OCI-LY7 (cell line): ENCODE data around the gene DUSP28. TPM values are rescaled to one million over a fixed set of nuclear protein-coding genes. Genes with fewer than 3 reads are reported as not detected.
"Not testable (repeated sequence)": the region's sequence is repeated elsewhere in the genome, so short reads cannot be mapped to it uniquely, and the experiment has no call there.

Source experiments
- BruUV-seq: library from RNA; stranded (reverse); fragments of 400-500 nt; replicated peaks from 2 replicates; lab custom pipeline; 2021; lab: Mats Ljungman, UMichigan
- CTCF ChIA-PET: fragments of 300-600 bp; sonication (Branson Sonifier 250); formaldehyde crosslinking; loops from one replicate; lab custom pipeline; 2022; ENCODE audit warnings: antibody characterized with exemption; ENCODE audit not compliant: unreplicated experiment; lab: Charles Lee
- POLR2A ChIA-PET: fragments of 300-600 bp; sonication (Branson Sonifier 250); formaldehyde crosslinking; loops from one replicate; lab custom pipeline; 2022; ENCODE audit warnings: antibody characterized with exemption; lab: Charles Lee
- DNase-seq: peaks from one replicate; pipeline ENCODE4 v3.0.0-alpha.2; 2015; ENCODE audit warnings: low spot score
- H2AFZ ChIP-seq: fragments of 200-600 bp; sonication (generic), shearing (Covaris generic); 2 replicates; pipeline ENCODE4 v1.6.1; 2014; ENCODE audit warnings: mild to moderate bottlenecking, antibody characterized with exemption, low read length, moderate library complexity
- H3K27ac ChIP-seq: fragments of 200-600 bp; sonication (generic); 2 replicates; pipeline ENCODE4 v1.5.1; 2014; ENCODE audit warnings: mixed run types, low read depth, mild to moderate bottlenecking, moderate library complexity, low read length, inconsistent platforms; ENCODE audit not compliant: poor library complexity, severe bottlenecking
- H3K36me3 ChIP-seq: fragments of 200-600 bp; sonication (generic); 2 replicates; pipeline ENCODE4 v1.6.1; 2014; ENCODE audit warnings: mild to moderate bottlenecking, antibody characterized with exemption, low read length, moderate library complexity, mixed read lengths; ENCODE audit not compliant: insufficient read depth
- H3K4me1 ChIP-seq: fragments of 200-600 bp; sonication (generic); 2 replicates; pipeline ENCODE4 v1.5.1; 2014; ENCODE audit warnings: mild to moderate bottlenecking, low read length; ENCODE audit not compliant: insufficient read depth, poor library complexity, severe bottlenecking
- H3K4me2 ChIP-seq: fragments of 200-600 bp; sonication (generic); 2 replicates; pipeline ENCODE4 v1.6.1; 2014; ENCODE audit warnings: mild to moderate bottlenecking, low read length
- H3K4me3 ChIP-seq: fragments of 200-600 bp; sonication (generic); 2 replicates; pipeline ENCODE4 v1.5.1; 2014; ENCODE audit warnings: mild to moderate bottlenecking, low read depth, low read length; ENCODE audit not compliant: poor library complexity, severe bottlenecking
- H3K79me2 ChIP-seq: fragments of 200-600 bp; sonication (generic); 2 replicates; pipeline ENCODE4 v1.6.1; 2016; ENCODE audit warnings: low read depth, mild to moderate bottlenecking, low read length, moderate library complexity, mixed read lengths; ENCODE audit not compliant: insufficient read depth
- H3K9me2 ChIP-seq: fragments of 200-600 bp; sonication (generic); 2 replicates; pipeline ENCODE4 v1.6.1; 2016; ENCODE audit warnings: mild to moderate bottlenecking, low read length, mixed read lengths; ENCODE audit not compliant: insufficient read depth
- H3K9me3 ChIP-seq: fragments of 200-600 bp; sonication (generic); 2 replicates; pipeline ENCODE4 v1.6.1; 2014; ENCODE audit warnings: mild to moderate bottlenecking, mixed run types, low read length, mixed read lengths
- H4K20me1 ChIP-seq: fragments of 200-600 bp; sonication (generic); 2 replicates; pipeline ENCODE4 v1.6.1; 2014; ENCODE audit warnings: mild to moderate bottlenecking, antibody characterized with exemption, low read length, moderate library complexity, mixed read lengths; ENCODE audit not compliant: insufficient read depth
- CTCF ChIP-seq: fragments of 200-600 bp; sonication (generic); conservative IDR thresholded peaks from 2 replicates; pipeline ENCODE4 v1.5.1; 2014; ENCODE audit warnings: mild to moderate bottlenecking, antibody characterized with exemption, low read length, moderate library complexity, mixed read lengths
- EZH2phosphoT487 ChIP-seq: fragments of 200-600 bp; sonication (generic); IDR thresholded peaks from 2 replicates; pipeline ENCODE4 v1.6.1; 2018; ENCODE audit warnings: low read depth, borderline replicate concordance, mild to moderate bottlenecking, mixed run types, antibody characterized with exemption, low read length, moderate library complexity, mixed read lengths
- intact Hi-C: fragments of 100-400 bp; cut with micrococcal nuclease; formaldehyde crosslinking; loops from one replicate; pipeline ENCODE4 v1.10.0; 2022; ENCODE audit not compliant: unreplicated experiment
- total RNA-seq, 2 experiments: library from RNA; depleted of rRNA in 1 of 2; stranded (reverse); fragments of >200 nt in 1 of 2; shearing (Covaris generic) in 1 of 2; gene quantifications; 2 replicates each; pipeline ENCODE4 v1.2.3, GENCODE V29; 2014 to 2022

Gene DUSP28
- total RNA-seq, 2 experiments from 2014 or later = 15.8 to 17.6 TPM

GRCh38 chr2:240520974-240521350, 39.2 kb upstream of the DUSP28 start:
- intact Hi-C loops = no loop called here
- Histone ChIP-seq H3K79me2 (no peaks in the 10 kb centered on the region), H3K4me2 (no peak overlapping the region), H3K9me3 (peaks cover 32% of the 10 kb centered on the region), H2AFZ (no peak overlapping the region), H4K20me1 (no peaks in the 10 kb centered on the region), H3K4me1 (no peaks in the 10 kb centered on the region), H3K27ac (no peak overlapping the region), H3K4me3 (no peak overlapping the region), H3K36me3 (peaks cover 58% of the 10 kb centered on the region), H3K9me2 (no peaks in the 10 kb centered on the region)
- BruUV-seq = no TSS peak
- CTCF ChIA-PET = no interaction called here
- POLR2A ChIA-PET = no interaction called here
- no peak for DNase-seq
- TF ChIP-seq EZH2phosphoT487 (no peak), CTCF (no peak)

- H3K4me2 ChIP-seq, H3K4me3 ChIP-seq, DNase-seq, H2AFZ ChIP-seq, H4K20me1 ChIP-seq, H3K79me2 ChIP-seq, CTCF ChIA-PET, H3K27ac ChIP-seq, intact Hi-C loops, H3K9me2 ChIP-seq, BruUV-seq, H3K4me1 ChIP-seq, POLR2A ChIA-PET: not testable (repeated sequence)
- peaks cover 64% of the 10 kb centered on the region for H3K36me3 ChIP-seq
- peaks cover 34% of the 10 kb centered on the region for H3K9me3 ChIP-seq
Observed at GRCh38 chr2:240521885-240522284, 38.3 kb upstream of the DUSP28 start.

GRCh38 chr2:240522406-240522805, 37.8 kb upstream of the DUSP28 start:
- no peak overlapping the region for H3K4me3 ChIP-seq
- BruUV-seq = no TSS peak

More at GRCh38 chr2:240522406-240522805, 37.8 kb upstream of the DUSP28 start:
- no peak for DNase-seq
- H4K20me1 ChIP-seq = no peaks in the 10 kb centered on the region
- intact Hi-C loops = no loop called here
- no peaks in the 10 kb centered on the region for H3K9me2 ChIP-seq
- POLR2A ChIA-PET = no interaction called here
- TF ChIP-seq CTCF (no peak), EZH2phosphoT487 (no peak)
- H3K9me3 ChIP-seq = peaks cover 34% of the 10 kb centered on the region
- H3K27ac ChIP-seq = no peak overlapping the region
- CTCF ChIA-PET = no interaction called here
- H3K36me3 ChIP-seq = peaks cover 66% of the 10 kb centered on the region
- no peaks in the 10 kb centered on the region for H3K79me2 ChIP-seq
- H3K4me2 ChIP-seq = no peak overlapping the region
- H2AFZ ChIP-seq = no peak overlapping the region
- no peaks in the 10 kb centered on the region for H3K4me1 ChIP-seq
